H1 (cell line): ENCODE measurements around the gene RYK. TPM values are rescaled to one million over a fixed set of nuclear protein-coding genes. Genes with fewer than 3 reads are reported as not detected.

Source experiments
- CTCF ChIA-PET: fragments of 300-600 bp; sonication (Branson Sonifier 250); formaldehyde crosslinking; loops from one replicate; lab custom pipeline; 2021; ENCODE audit not compliant: partially characterized antibody; lab: Charles Lee
- POLR2A ChIA-PET: fragments of 300-600 bp; sonication (Branson Sonifier 250); formaldehyde crosslinking; loops from one replicate; lab custom pipeline; 2021; ENCODE audit warnings: inconsistent platforms; ENCODE audit not compliant: partially characterized antibody; lab: Charles Lee
- DNase-seq, 2 experiments: peaks; one replicate each; pipeline versions ENCODE4 v3.0.0 to v3.0.0-alpha.2; 2010 to 2022; ENCODE audit warnings: low spot score in 2 of 2, low read depth in 1 of 2, mixed read lengths in 1 of 2
- FAIRE-seq: peaks from 2 replicates; lab custom pipeline; 2011; peaks lifted over from hg19 to GRCh38; lab: Jason Lieb, UNC
- H2AFZ ChIP-seq: 2 replicates; pipeline ENCODE4 v1.8.1; 2012; ENCODE audit warnings: low read length, inconsistent platforms
- H2AK5ac ChIP-seq: 2 replicates; pipeline ENCODE4 v1.6.1; 2013; ENCODE audit warnings: low read depth, low read length
- H2BK120ac ChIP-seq: replicated peaks from 2 replicates; pipeline ENCODE3; 2013; ENCODE audit warnings: low read depth, low read length, inconsistent platforms
- H2BK12ac ChIP-seq: 2 replicates; pipeline ENCODE4 v1.6.1; 2013; ENCODE audit warnings: low read depth, low read length
- H2BK15ac ChIP-seq: 2 replicates; pipeline ENCODE4 v1.6.1; 2013; ENCODE audit warnings: low read length
- H2BK20ac ChIP-seq: 2 replicates; pipeline ENCODE4 v1.6.1; 2013; ENCODE audit warnings: low read length
- H2BK5ac ChIP-seq: 2 replicates; pipeline ENCODE4 v1.6.1; 2013; ENCODE audit warnings: low read depth, low read length
- H3K14ac ChIP-seq: 2 replicates; pipeline ENCODE4 v1.6.1; 2013; ENCODE audit warnings: inconsistent platforms; ENCODE audit not compliant: insufficient read length
- H3K18ac ChIP-seq: 2 replicates; pipeline ENCODE4 v1.6.1; 2013; ENCODE audit warnings: low read length; ENCODE audit errors: extremely low read depth
- H3K23ac ChIP-seq: 2 replicates; pipeline ENCODE4 v1.6.1; 2013; ENCODE audit warnings: inconsistent platforms; ENCODE audit not compliant: insufficient read length
- H3K23me2 ChIP-seq: 2 replicates; pipeline ENCODE4 v1.6.1; 2013; ENCODE audit warnings: low read depth, low read length
- H3K27ac ChIP-seq: 2 replicates; pipeline ENCODE4 v1.6.1; 2011; ENCODE audit warnings: low read depth, low read length, inconsistent platforms
- H3K27me3 ChIP-seq, 4 experiments: replicated peaks in 1 of 4; 1 replicate in 1 of 4; 2 replicates in 3 of 4; pipeline versions ENCODE4 v1.6.1 to v1.8.1; 2011 to 2013; ENCODE audit warnings: low read length in 3 of 4, mild to moderate bottlenecking in 3 of 4, inconsistent platforms in 2 of 4, mixed read lengths in 2 of 4, moderate library complexity in 1 of 4; ENCODE audit not compliant: control insufficient read depth in 3 of 4, insufficient read depth in 3 of 4; ENCODE audit errors: extremely low read depth in 1 of 4
- H3K36me3 ChIP-seq, 4 experiments: 2 replicates each; pipeline versions ENCODE4 v1.6.1 to v1.8.1; 2011 to 2013; ENCODE audit warnings: mild to moderate bottlenecking in 4 of 4, low read length in 3 of 4, moderate library complexity in 2 of 4, control low read depth in 1 of 4, inconsistent platforms in 1 of 4; ENCODE audit not compliant: insufficient read depth in 4 of 4, control insufficient read depth in 2 of 4
- H3K4ac ChIP-seq: replicated peaks from 2 replicates; pipeline ENCODE3; 2013; ENCODE audit warnings: low read length, low read depth, mixed read lengths, inconsistent platforms; ENCODE audit not compliant: insufficient read length
- H3K4me1 ChIP-seq, 4 experiments: replicated peaks in 1 of 4; 1 replicate in 1 of 4; 2 replicates in 3 of 4; pipeline versions ENCODE4 v1.6.1 to v1.8.1; 2011 to 2013; ENCODE audit warnings: low read length in 3 of 4, inconsistent platforms in 2 of 4, mixed read lengths in 1 of 4; ENCODE audit not compliant: insufficient read depth in 4 of 4, control insufficient read depth in 3 of 4
- H3K4me2 ChIP-seq, 2 experiments: 2 replicates each; pipeline versions ENCODE4 v1.6.1 to v1.8.1; 2011 to 2013; ENCODE audit warnings: low read depth in 2 of 2, low read length in 2 of 2, control low read depth in 1 of 2, inconsistent platforms in 1 of 2, mild to moderate bottlenecking in 1 of 2; ENCODE audit not compliant: insufficient read depth in 1 of 2
- H3K4me3 ChIP-seq, 4 experiments: fragments of 200-600, 300-600 bp in 1 of 4; sonication (generic), shearing (Covaris generic), sonication (Bioruptor Twin) in 1 of 4; 2 replicates each; pipeline versions ENCODE4 v1.5.1 to v1.8.1; 2011 to 2016; ENCODE audit warnings: low read length in 4 of 4, low read depth in 3 of 4, control low read depth in 2 of 4, inconsistent platforms in 2 of 4, mild to moderate bottlenecking in 2 of 4, mixed read lengths in 1 of 4, moderate library complexity in 1 of 4; ENCODE audit not compliant: insufficient read depth in 2 of 4; ENCODE audit errors: extremely low read depth in 1 of 4
- H3K56ac ChIP-seq: replicated peaks from 2 replicates; pipeline ENCODE3; 2013; ENCODE audit warnings: low read depth, mild to moderate bottlenecking, mixed read lengths, low read length, inconsistent platforms; ENCODE audit not compliant: insufficient read length
- H3K79me1 ChIP-seq: 2 replicates; pipeline ENCODE4 v1.6.1; 2013; ENCODE audit warnings: low read depth, low read length, control low read depth
- H3K79me2 ChIP-seq, 2 experiments: 2 replicates each; pipeline versions ENCODE4 v1.6.1 to v1.8.1; 2012 to 2013; ENCODE audit warnings: low read length in 2 of 2, mild to moderate bottlenecking in 2 of 2, inconsistent platforms in 1 of 2; ENCODE audit not compliant: insufficient read depth in 2 of 2, control insufficient read depth in 1 of 2
- H3K9ac ChIP-seq, 4 experiments: replicated peaks in 1 of 4; 1 replicate in 1 of 4; 2 replicates in 3 of 4; pipeline versions ENCODE4 v1.6.1 to v1.8.1; 2011 to 2013; ENCODE audit warnings: low read depth in 3 of 4, low read length in 3 of 4, control low read depth in 2 of 4, mild to moderate bottlenecking in 2 of 4, moderate library complexity in 2 of 4, inconsistent platforms in 1 of 4; ENCODE audit errors: extremely low read depth in 1 of 4
- H3K9me3 ChIP-seq, 2 experiments: 2 replicates each; pipeline versions ENCODE4 v1.6.1 to v1.8.1; 2012 to 2013; ENCODE audit warnings: mild to moderate bottlenecking in 2 of 2, moderate library complexity in 2 of 2, control low read depth in 1 of 2, inconsistent platforms in 1 of 2, low read depth in 1 of 2, low read length in 1 of 2, mixed read lengths in 1 of 2; ENCODE audit not compliant: insufficient read depth in 2 of 2
- H4K20me1 ChIP-seq, 2 experiments: replicated peaks in 1 of 2; 2 replicates each; pipeline versions ENCODE3 to v1.8.1; 2011 to 2013; ENCODE audit warnings: inconsistent platforms in 2 of 2, low read length in 2 of 2, mild to moderate bottlenecking in 1 of 2; ENCODE audit not compliant: insufficient read depth in 2 of 2, control insufficient read depth in 1 of 2
- H4K5ac ChIP-seq: 2 replicates; pipeline ENCODE4 v1.6.1; 2013; ENCODE audit warnings: low read length, low read depth, mixed read lengths, inconsistent platforms; ENCODE audit not compliant: insufficient read length
- H4K8ac ChIP-seq: 2 replicates; pipeline ENCODE4 v1.8.0; 2013; ENCODE audit warnings: mild to moderate bottlenecking, moderate library complexity, low read length, inconsistent platforms; ENCODE audit not compliant: insufficient read depth; ENCODE audit errors: extremely low read depth
- H4K91ac ChIP-seq: replicated peaks from 2 replicates; pipeline ENCODE3; 2013; ENCODE audit warnings: low read length, mixed read lengths, inconsistent platforms; ENCODE audit not compliant: insufficient read length
- CEBPB ChIP-seq: IDR thresholded peaks from 2 replicates; pipeline ENCODE4 v1.6.1; 2012; ENCODE audit warnings: low read depth, low read length
- WGBS, 2 experiments: shearing (Covaris generic) in 1 of 2; methylation state at CpG; one replicate each; pipeline versions ENCODE4 v1.1.6 to v1.1.7; 2013 to 2015; ENCODE audit warnings: low lambda C conversion rate in 2 of 2, mixed read lengths in 2 of 2, inconsistent platforms in 1 of 2, low coverage in 1 of 2, missing lambda C conversion rate in 1 of 2; ENCODE audit not compliant: insufficient replicate concordance in 2 of 2, insufficient coverage in 1 of 2, insufficient read length in 1 of 2; ENCODE audit errors: extremely low coverage in 1 of 2, missing lambda C conversion rate in 1 of 2; 5-methylcytosine and 5-hydroxymethylcytosine counted together
- polyA plus RNA-seq, 7 experiments: library from polyadenylated mRNA; depleted of rRNA in 3 of 7; stranded (reverse) in 5 of 7; unstranded in 2 of 7; fragments of >200 nt in 5 of 7; fragments of 200-250 nt in 2 of 7; gene quantifications; 1 replicate in 5 of 7; 2 replicates in 1 of 7; 4 replicates in 1 of 7; pipeline versions ENCODE4 v1.2.1 to v1.2.3, GENCODE V29; 2011 to 2013; ENCODE audit warnings: missing spikeins in 2 of 7, mixed read lengths in 2 of 7
- total RNA-seq: library from RNA; stranded (reverse); fragmentation: NEBNext Ultra II Directional; extraction: Animal tissue kit (Norgen Biotek cat#: 25700); gene quantifications from 2 replicates; pipeline ENCODE4 v1.2.1, GENCODE V29; 2021

The RYK gene
- total and polyA plus RNA-seq, 2 of the 8 experiments (the other 6 are each of a cell fraction or from before 2014, with no cell fraction given), result 30.5 to 63.8 TPM

- Histone ChIP-seq H3K36me3 (no peaks in the 10 kb centered on the region), H2BK5ac (no peak overlapping the region), H3K79me2 (no peaks in the 10 kb centered on the region), H3K4me2 (no peak overlapping the region), H3K18ac (no peak overlapping the region), H4K20me1 (no peaks in the 10 kb centered on the region), H4K8ac (no peak overlapping the region), H3K23me2 (no peaks in the 10 kb centered on the region), H3K4me3 (no peak overlapping the region), H2AFZ (no peak overlapping the region), H2BK20ac (no peak overlapping the region), H2BK120ac (no peak overlapping the region), H3K56ac (no peak overlapping the region), H2AK5ac (no peak overlapping the region), H2BK15ac (no peak overlapping the region), H3K79me1 (no peaks in the 10 kb centered on the region), H4K91ac (no peak overlapping the region), H3K9ac (no peak overlapping the region), H3K27me3 (no peaks in the 10 kb centered on the region), H2BK12ac (no peak overlapping the region), H3K4me1 (no peaks in the 10 kb centered on the region), H3K27ac (no peak overlapping the region), H3K23ac (no peak overlapping the region), H3K4ac (no peak overlapping the region), H3K9me3 (no peaks in the 10 kb centered on the region), H3K14ac (no peak overlapping the region), H4K5ac (no peak overlapping the region)
- ChIA-PET CTCF (interaction anchor here (1.9 kb wide), 1 partner anchor 9 kb away, joined by 4 read pairs; no protein-coding TSS in a partner anchor), POLR2A (interaction anchor here (1.1 kb wide), 1 partner anchor 17 kb away, joined by 3 read pairs; no protein-coding TSS in a partner anchor)
- WGBS, 2 experiments, result 96% methylated on average over 2 of the region's 2 CpGs; no CpG with 5 or more reads in 1 of the 2 experiments
- no peak for DNase-seq
- no peak for FAIRE-seq
- TF ChIP-seq CEBPB, result no peak
Measured at GRCh38 chr3:134279466-134279865, 28.8 kb upstream of the RYK start.
